Peyer's patch (tissue), 4 donors: Measurements from ENCODE around the gene ALOX5.

Source experiments
- POLR2A ChIP-seq, 2 donors: fragments of 450-650 bp; IDR thresholded peaks; one replicate each; pipeline ENCODE4 v1.5.1; 2017; ENCODE audit warnings: antibody characterized with exemption in 2 of 2, mild to moderate bottlenecking in 2 of 2, moderate library complexity in 2 of 2
- TF ChIP-seq, protein P1 (sequence below), 6 experiments: fragments of 450-650 bp in 4 of 6; fragments of 200-600 bp in 2 of 6; sonication (generic) in 1 of 6; IDR thresholded peaks; one replicate each; pipeline ENCODE4 v1.5.1; 2017 to 2019; ENCODE audit warnings: antibody characterized with exemption in 6 of 6, mild to moderate bottlenecking in 3 of 6, moderate library complexity in 1 of 6

DNA sequence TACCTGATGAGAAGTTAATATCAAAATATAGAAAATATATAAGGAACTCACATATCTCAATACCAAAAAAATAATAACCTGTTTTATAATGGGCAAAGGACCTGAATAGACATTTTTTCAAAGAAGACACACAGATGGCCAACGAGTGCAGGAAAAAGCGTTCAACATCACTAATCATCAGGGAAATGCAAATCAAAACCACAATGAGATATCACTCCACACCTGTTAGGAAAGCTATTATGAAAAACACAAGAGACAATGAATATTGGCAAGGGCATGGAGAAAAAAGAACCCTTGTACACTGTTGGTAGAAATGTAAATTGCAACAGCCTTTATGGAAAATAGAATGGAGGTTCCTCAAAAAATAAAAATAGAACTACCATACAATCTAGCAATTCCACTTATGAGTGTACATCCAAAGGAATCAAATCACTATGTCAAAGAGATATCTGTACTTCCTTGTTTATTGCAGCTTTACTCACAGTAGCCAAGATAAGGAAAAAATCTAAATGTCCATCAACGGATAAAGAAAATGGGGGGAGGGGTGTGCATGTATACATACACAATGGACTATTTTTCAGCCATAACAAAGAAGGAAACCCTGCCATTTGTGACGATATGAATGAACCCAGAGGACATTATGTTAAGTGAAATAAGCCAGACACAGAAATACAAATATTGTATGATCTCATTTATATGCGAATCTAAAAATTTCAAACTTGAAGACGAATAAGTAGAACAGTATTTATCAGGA lies 3.6 kb upstream of the ALOX5 start:
- TF ChIP-seq, protein P1, sequence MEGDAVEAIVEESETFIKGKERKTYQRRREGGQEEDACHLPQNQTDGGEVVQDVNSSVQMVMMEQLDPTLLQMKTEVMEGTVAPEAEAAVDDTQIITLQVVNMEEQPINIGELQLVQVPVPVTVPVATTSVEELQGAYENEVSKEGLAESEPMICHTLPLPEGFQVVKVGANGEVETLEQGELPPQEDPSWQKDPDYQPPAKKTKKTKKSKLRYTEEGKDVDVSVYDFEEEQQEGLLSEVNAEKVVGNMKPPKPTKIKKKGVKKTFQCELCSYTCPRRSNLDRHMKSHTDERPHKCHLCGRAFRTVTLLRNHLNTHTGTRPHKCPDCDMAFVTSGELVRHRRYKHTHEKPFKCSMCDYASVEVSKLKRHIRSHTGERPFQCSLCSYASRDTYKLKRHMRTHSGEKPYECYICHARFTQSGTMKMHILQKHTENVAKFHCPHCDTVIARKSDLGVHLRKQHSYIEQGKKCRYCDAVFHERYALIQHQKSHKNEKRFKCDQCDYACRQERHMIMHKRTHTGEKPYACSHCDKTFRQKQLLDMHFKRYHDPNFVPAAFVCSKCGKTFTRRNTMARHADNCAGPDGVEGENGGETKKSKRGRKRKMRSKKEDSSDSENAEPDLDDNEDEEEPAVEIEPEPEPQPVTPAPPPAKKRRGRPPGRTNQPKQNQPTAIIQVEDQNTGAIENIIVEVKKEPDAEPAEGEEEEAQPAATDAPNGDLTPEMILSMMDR (IDR thresholded peaks at IDR 0.05), result no peak
- no peak for TF ChIP-seq POLR2A (IDR thresholded peaks at IDR 0.05)
